Measurements from ENCODE around the gene MORC2.

MORC2 gene

GRCh38 chr22:30893434-30894370, 74.9 kb downstream of the MORC2 start:
- H3K27ac ChIP-seq (replicated peaks) = no peak overlapping the region
- no peak for TF ChIP-seq POLR2AphosphoS5 (IDR thresholded peaks at IDR 0.05; ENCODE audit: low read depth)
- TF ChIP-seq SPI1 (IDR thresholded peaks at IDR 0.05; ENCODE audit: borderline replicate concordance, low read depth) = no peak
- TF ChIP-seq CTCF (IDR thresholded peaks at IDR 0.05; ENCODE audit: insufficient read depth, low read length) = no peak
- no peak for TF ChIP-seq GABPA (IDR thresholded peaks at IDR 0.05; ENCODE audit: low read depth)
- TF ChIP-seq, protein P1, sequence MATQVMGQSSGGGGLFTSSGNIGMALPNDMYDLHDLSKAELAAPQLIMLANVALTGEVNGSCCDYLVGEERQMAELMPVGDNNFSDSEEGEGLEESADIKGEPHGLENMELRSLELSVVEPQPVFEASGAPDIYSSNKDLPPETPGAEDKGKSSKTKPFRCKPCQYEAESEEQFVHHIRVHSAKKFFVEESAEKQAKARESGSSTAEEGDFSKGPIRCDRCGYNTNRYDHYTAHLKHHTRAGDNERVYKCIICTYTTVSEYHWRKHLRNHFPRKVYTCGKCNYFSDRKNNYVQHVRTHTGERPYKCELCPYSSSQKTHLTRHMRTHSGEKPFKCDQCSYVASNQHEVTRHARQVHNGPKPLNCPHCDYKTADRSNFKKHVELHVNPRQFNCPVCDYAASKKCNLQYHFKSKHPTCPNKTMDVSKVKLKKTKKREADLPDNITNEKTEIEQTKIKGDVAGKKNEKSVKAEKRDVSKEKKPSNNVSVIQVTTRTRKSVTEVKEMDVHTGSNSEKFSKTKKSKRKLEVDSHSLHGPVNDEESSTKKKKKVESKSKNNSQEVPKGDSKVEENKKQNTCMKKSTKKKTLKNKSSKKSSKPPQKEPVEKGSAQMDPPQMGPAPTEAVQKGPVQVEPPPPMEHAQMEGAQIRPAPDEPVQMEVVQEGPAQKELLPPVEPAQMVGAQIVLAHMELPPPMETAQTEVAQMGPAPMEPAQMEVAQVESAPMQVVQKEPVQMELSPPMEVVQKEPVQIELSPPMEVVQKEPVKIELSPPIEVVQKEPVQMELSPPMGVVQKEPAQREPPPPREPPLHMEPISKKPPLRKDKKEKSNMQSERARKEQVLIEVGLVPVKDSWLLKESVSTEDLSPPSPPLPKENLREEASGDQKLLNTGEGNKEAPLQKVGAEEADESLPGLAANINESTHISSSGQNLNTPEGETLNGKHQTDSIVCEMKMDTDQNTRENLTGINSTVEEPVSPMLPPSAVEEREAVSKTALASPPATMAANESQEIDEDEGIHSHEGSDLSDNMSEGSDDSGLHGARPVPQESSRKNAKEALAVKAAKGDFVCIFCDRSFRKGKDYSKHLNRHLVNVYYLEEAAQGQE (IDR thresholded peaks at IDR 0.05; ENCODE audit: insufficient replicate concordance, low read depth) = no peak
- no peak for DNase-seq (ENCODE audit: low read depth in 1 of 2, low spot score in 1 of 2)

DNA sequence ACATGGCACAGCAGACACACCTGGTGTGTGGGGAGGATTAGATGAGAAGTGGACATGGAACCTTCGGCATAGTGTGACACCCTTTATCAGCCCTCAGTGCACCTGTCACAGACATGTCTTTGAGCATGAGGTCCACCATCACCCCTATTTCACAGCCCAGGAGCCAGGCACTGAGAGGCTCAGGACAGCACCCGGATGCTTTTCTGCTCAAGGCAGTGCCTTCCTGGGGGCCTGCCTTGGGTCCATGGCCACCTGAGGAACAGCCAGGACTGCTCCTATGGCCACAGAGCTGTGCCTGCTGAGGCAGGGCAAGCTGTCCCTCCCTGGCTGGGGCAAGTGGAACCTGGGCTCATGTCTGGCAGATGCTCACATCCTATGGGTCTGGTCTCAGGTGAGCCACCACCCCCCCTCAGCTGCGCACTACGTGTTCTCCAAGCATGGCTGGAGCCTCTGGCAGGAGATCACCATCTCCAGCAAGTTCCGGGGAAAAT, 75.8 kb downstream of the MORC2 start:
- TF ChIP-seq CTCF (IDR thresholded peaks at IDR 0.05; ENCODE audit: insufficient read depth, low read length) = no peak
- no peak for TF ChIP-seq GABPA (IDR thresholded peaks at IDR 0.05; ENCODE audit: low read depth)
- TF ChIP-seq, protein P1 (IDR thresholded peaks at IDR 0.05; ENCODE audit: insufficient replicate concordance, low read depth) = no peak
- no peak for TF ChIP-seq POLR2AphosphoS5 (IDR thresholded peaks at IDR 0.05; ENCODE audit: low read depth)
- no peak for TF ChIP-seq SPI1 (IDR thresholded peaks at IDR 0.05; ENCODE audit: borderline replicate concordance, low read depth)
- no peak for DNase-seq (ENCODE audit: low read depth in 1 of 2, low spot score in 1 of 2)
- H3K4me3 ChIP-seq (replicated peaks; ENCODE audit: insufficient read depth, low read length) = no peak overlapping the region
- H3K27me3 ChIP-seq (ENCODE audit: insufficient read depth, poor library complexity, severe bottlenecking) = no peaks in the 10 kb centered on the region
- no peak overlapping the region for H3K27ac ChIP-seq (replicated peaks)

More at GRCh38 chr22:30893434-30894370, 74.9 kb downstream of the MORC2 start:
- no peaks in the 10 kb centered on the region for H3K27me3 ChIP-seq (ENCODE audit: insufficient read depth, poor library complexity, severe bottlenecking)
- no peak overlapping the region for H3K4me3 ChIP-seq (replicated peaks; ENCODE audit: insufficient read depth, low read length)

GRCh38 chr22:30892286-30892685, 76.3 kb downstream of the MORC2 start:
- Histone ChIP-seq H3K4me3 (replicated peaks; ENCODE audit: insufficient read depth, low read length) (no peak overlapping the region), H3K27ac (replicated peaks) (no peak overlapping the region), H3K27me3 (ENCODE audit: insufficient read depth, poor library complexity, severe bottlenecking) (no peaks in the 10 kb centered on the region)
- no peak for DNase-seq (ENCODE audit: low read depth in 1 of 2, low spot score in 1 of 2)
- TF ChIP-seq POLR2AphosphoS5 (IDR thresholded peaks at IDR 0.05; ENCODE audit: low read depth) (no peak), SPI1 (IDR thresholded peaks at IDR 0.05; ENCODE audit: borderline replicate concordance, low read depth) (no peak), GABPA (IDR thresholded peaks at IDR 0.05; ENCODE audit: low read depth) (no peak), CTCF (IDR thresholded peaks at IDR 0.05; ENCODE audit: insufficient read depth, low read length) (no peak)
- TF ChIP-seq, protein P1 (IDR thresholded peaks at IDR 0.05; ENCODE audit: insufficient replicate concordance, low read depth) = no peak
